ENCODE measurements around the gene HECTD4. TPM values are rescaled to one million over a fixed set of nuclear protein-coding genes. Genes with fewer than 3 reads are reported as not detected.

HECTD4 gene
- total and polyA plus RNA-seq, 2 of the 4 experiments (the other 2 are of a cell fraction) = 12.9 to 13.0 TPM

GRCh38 chr12:112258926-112259325, 123.3 kb downstream of the HECTD4 start:
- intact Hi-C loops (cut with micrococcal nuclease) (no loop called here), dilution Hi-C loops (cut with HindIII; ENCODE audit: low sequenced_read_pairs, unreplicated experiment) (no loop called here), in situ Hi-C loops (cut with MboI; ENCODE audit: low sequenced_read_pairs) (no loop called here)
- no peak overlapping the region for H3K23ac ChIP-seq (ENCODE audit: low read depth, low read length)
- no peak overlapping the region for H3K4me2 ChIP-seq (ENCODE audit: low read depth, low read length)
- H4K20me1 ChIP-seq (ENCODE audit: insufficient read depth, low read length) = no peaks in the 10 kb centered on the region
- H3K9me1 ChIP-seq (ENCODE audit: insufficient read depth, low read length) = no peaks in the 10 kb centered on the region; the same call in 1 of the 2 replicates
- no peaks in the 10 kb centered on the region; a peak in 1 of 4 replicates for H3K79me1 ChIP-seq (ENCODE audit: low read depth in 1 of 2, low read length in 2 of 2)
- TF ChIP-seq BHLHE40 (IDR thresholded peaks at IDR 0.05; ENCODE audit: low read depth, low read length) = no peak
- TF ChIP-seq NFE2L2 (IDR thresholded peaks at IDR 0.05; ENCODE audit: low read depth, low read length) = no peak
- no peak for TF ChIP-seq FOS (IDR thresholded peaks at IDR 0.05; ENCODE audit: low read depth, low read length)
- TF ChIP-seq CTCF (conservative IDR thresholded peaks at IDR 0.05; ENCODE audit: low read depth, low read length) = no peak
- no peak for TF ChIP-seq RFX5 (IDR thresholded peaks at IDR 0.05; ENCODE audit: low read depth, low read length)
- TF ChIP-seq SMC3 (IDR thresholded peaks at IDR 0.05; ENCODE audit: low read depth, low read length) = no peak
- TF ChIP-seq RAD21 (IDR thresholded peaks at IDR 0.05; ENCODE audit: low read length) = no peak
- no peak for TF ChIP-seq USF2 (IDR thresholded peaks at IDR 0.05; ENCODE audit: low read depth, low read length)
- TF ChIP-seq MAZ (IDR thresholded peaks at IDR 0.05; ENCODE audit: borderline replicate concordance, low read depth, low read length) = no peak
- TF ChIP-seq CEBPB (IDR thresholded peaks at IDR 0.05; ENCODE audit: low read depth, low read length) = no peak
- no peak for TF ChIP-seq MAFK (IDR thresholded peaks at IDR 0.05; ENCODE audit: low read depth, low read length)
- no peak for TF ChIP-seq CHD1 (IDR thresholded peaks at IDR 0.05; ENCODE audit: low read depth, low read length)
- TF ChIP-seq POLR2A (IDR thresholded peaks at IDR 0.05; ENCODE audit: low read depth, low read length) = no peak
- TF ChIP-seq MXI1 (IDR thresholded peaks at IDR 0.05; ENCODE audit: borderline replicate concordance, low read depth, low read length) = no peak
- no peak for TF ChIP-seq RCOR1 (IDR thresholded peaks at IDR 0.05; ENCODE audit: insufficient replicate concordance, low read length)
- no peak for TF ChIP-seq ELK1 (IDR thresholded peaks at IDR 0.05; ENCODE audit: borderline replicate concordance, low read depth, low read length)
- H2BK120ac ChIP-seq (ENCODE audit: low read depth, low read length) = no peak overlapping the region
- H3K18ac ChIP-seq (ENCODE audit: low read depth, low read length) = no peak overlapping the region
- no TSS peak for BruUV-seq (replicated peaks)
- ATAC-seq (ENCODE audit: low read depth) = no peak
- no peak overlapping the region for H3K56ac ChIP-seq (ENCODE audit: extremely low read depth, insufficient read depth, low read length)
- H3K14ac ChIP-seq (replicated peaks; ENCODE audit: low read depth, low read length) = no peak overlapping the region
- no peak overlapping the region for H4K91ac ChIP-seq (ENCODE audit: insufficient read depth, low read depth, low read length)
- no peak overlapping the region for H4K8ac ChIP-seq (ENCODE audit: low read depth in 2 of 2, low read length in 2 of 2)
- no peak overlapping the region for H2AK9ac ChIP-seq (replicated peaks; ENCODE audit: low read depth, low read length, poor library complexity)
- H3K4ac ChIP-seq (ENCODE audit: low read depth, low read length) = no peak overlapping the region
- no peak overlapping the region for H2BK15ac ChIP-seq (ENCODE audit: low read depth, low read length)
- DNase-seq = no peak
- ChIA-PET CTCF (interaction anchor here (1.3 kb wide), 1 partner anchor 128 kb away, joined by 3 read pairs; no protein-coding TSS in a partner anchor), POLR2A (ENCODE audit: unreplicated experiment) (no interaction called here)
- H3K9ac ChIP-seq (ENCODE audit: low read depth, low read length) = no peak overlapping the region
- H3K4me3 ChIP-seq (ENCODE audit: insufficient read depth, low read depth, low read length) = no peak overlapping the region
- peaks cover 15% of the 10 kb centered on the region for H3K36me3 ChIP-seq (ENCODE audit: control insufficient read depth, insufficient read depth, low read length)
- H2BK5ac ChIP-seq (ENCODE audit: low read depth, low read length, poor library complexity, severe bottlenecking) = no peak overlapping the region
- no peak overlapping the region for H2BK20ac ChIP-seq (ENCODE audit: low read depth, low read length)
- no peak overlapping the region for H2AFZ ChIP-seq (replicated peaks; ENCODE audit: low read length, poor library complexity)
- no peaks in the 10 kb centered on the region for H3K9me3 ChIP-seq (ENCODE audit: control insufficient read depth, insufficient read depth, low read length)
- H4K5ac ChIP-seq (ENCODE audit: low read depth, low read length) = no peak overlapping the region
- no peaks in the 10 kb centered on the region for H3K4me1 ChIP-seq (ENCODE audit: control insufficient read depth, insufficient read depth, low read length)
- no peaks in the 10 kb centered on the region for H3K27me3 ChIP-seq (ENCODE audit: control insufficient read depth, insufficient read depth, low read length)
- WGBS, 2 experiments (ENCODE audit: extremely low coverage in 2 of 2, insufficient read length in 1 of 2) = no CpG with 5 or more reads among the region's 1 CpG
- H3K27ac ChIP-seq (ENCODE audit: insufficient read depth, low read length) = no peak overlapping the region
- no peak overlapping the region for H2AK5ac ChIP-seq (ENCODE audit: low read depth, low read length)

All from IMR-90 (cell line).